ENCODE measurements around the gene ARPC4. TPM values are rescaled to one million over a fixed set of nuclear protein-coding genes. Genes with fewer than 3 reads are reported as not detected.

ARPC4 gene
- total RNA-seq, 1 donor = 198 TPM

- no peak for TF ChIP-seq CTCF (IDR thresholded peaks at IDR 0.05; ENCODE audit: insufficient read depth, low read length)
- H3K4me3 ChIP-seq (ENCODE audit: low read depth, low read length) = no peak overlapping the region
- no peak for DNase-seq (ENCODE audit: low read depth)
These were observed 41.9 kb downstream of the ARPC4 start for GRCh38 chr3:9834520-9835380.

- no peak for DNase-seq (ENCODE audit: low read depth)
- no peak for TF ChIP-seq CTCF (IDR thresholded peaks at IDR 0.05; ENCODE audit: insufficient read depth, low read length)
These were observed 45.1 kb downstream of the ARPC4 start for GRCh38 chr3:9837701-9838582.

GRCh38 chr3:9838856-9839255 lies 46.0 kb downstream of the ARPC4 start:
- no peak overlapping the region for H3K4me3 ChIP-seq (ENCODE audit: low read depth, low read length)
- no peak for DNase-seq (ENCODE audit: low read depth)
- no peak for TF ChIP-seq CTCF (IDR thresholded peaks at IDR 0.05; ENCODE audit: insufficient read depth, low read length)

More at GRCh38 chr3:9837701-9838582, 45.1 kb downstream of the ARPC4 start:
- H3K4me3 ChIP-seq (ENCODE audit: low read depth, low read length) = no peak overlapping the region

- TF ChIP-seq CTCF (IDR thresholded peaks at IDR 0.05; ENCODE audit: insufficient read depth, low read length) = no peak
- H3K4me3 ChIP-seq (ENCODE audit: low read depth, low read length) = no peak overlapping the region
- no peak for DNase-seq (ENCODE audit: low read depth)
These were observed 48.1 kb downstream of the ARPC4 start for GRCh38 chr3:9841015-9841414.

GRCh38 chr3:9843715-9844438 lies 51.0 kb downstream of the ARPC4 start, which contains the start of gene RPUSD3:
TSS of gene RPUSD3 (minus strand) at chr3:9844008. CDS start at chr3:9843990, 18 bp downstream.
- DNase-seq (ENCODE audit: low read depth) = peak; percentile 96
- H3K4me3 ChIP-seq (ENCODE audit: low read depth, low read length) = peak within 1 kb of the TSS; percentile 93
- no peak for TF ChIP-seq CTCF (IDR thresholded peaks at IDR 0.05; ENCODE audit: insufficient read depth, low read length)

- no peak for TF ChIP-seq CTCF (IDR thresholded peaks at IDR 0.05; ENCODE audit: insufficient read depth, low read length)
- no peak overlapping the region for H3K4me3 ChIP-seq (ENCODE audit: low read depth, low read length)
- no peak for DNase-seq (ENCODE audit: low read depth)
These were observed 53.3 kb downstream of the ARPC4 start for GRCh38 chr3:9846231-9846630.
